Measurements from ENCODE around the gene HMGB4. TPM values are rescaled to one million over a fixed set of nuclear protein-coding genes. Genes with fewer than 3 reads are reported as not detected.

HMGB4 gene
- total RNA-seq, 1 donor from 2014 or later, result not detected

DNA sequence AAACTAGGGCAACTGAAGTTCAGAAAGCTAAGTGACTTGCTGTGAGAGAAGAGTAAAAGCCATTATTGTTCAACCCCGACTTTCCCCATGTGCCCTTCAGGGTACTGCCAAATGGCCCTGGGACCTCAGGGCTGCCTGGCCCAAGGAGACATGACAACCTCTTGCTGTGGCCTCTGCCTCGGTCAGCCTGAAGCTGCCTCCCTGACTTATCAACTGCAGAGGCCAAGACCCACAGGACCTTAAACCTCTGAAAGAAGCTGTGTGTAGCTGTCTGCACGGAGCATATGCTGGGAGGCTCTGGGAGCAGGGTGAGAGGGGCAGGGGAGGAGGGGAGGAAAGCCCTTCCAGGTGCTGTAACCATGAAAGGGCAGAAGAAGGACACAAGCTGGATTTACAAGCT is 35.9 kb downstream of the HMGB4 start:
- DNase-seq, result no peak

DNA sequence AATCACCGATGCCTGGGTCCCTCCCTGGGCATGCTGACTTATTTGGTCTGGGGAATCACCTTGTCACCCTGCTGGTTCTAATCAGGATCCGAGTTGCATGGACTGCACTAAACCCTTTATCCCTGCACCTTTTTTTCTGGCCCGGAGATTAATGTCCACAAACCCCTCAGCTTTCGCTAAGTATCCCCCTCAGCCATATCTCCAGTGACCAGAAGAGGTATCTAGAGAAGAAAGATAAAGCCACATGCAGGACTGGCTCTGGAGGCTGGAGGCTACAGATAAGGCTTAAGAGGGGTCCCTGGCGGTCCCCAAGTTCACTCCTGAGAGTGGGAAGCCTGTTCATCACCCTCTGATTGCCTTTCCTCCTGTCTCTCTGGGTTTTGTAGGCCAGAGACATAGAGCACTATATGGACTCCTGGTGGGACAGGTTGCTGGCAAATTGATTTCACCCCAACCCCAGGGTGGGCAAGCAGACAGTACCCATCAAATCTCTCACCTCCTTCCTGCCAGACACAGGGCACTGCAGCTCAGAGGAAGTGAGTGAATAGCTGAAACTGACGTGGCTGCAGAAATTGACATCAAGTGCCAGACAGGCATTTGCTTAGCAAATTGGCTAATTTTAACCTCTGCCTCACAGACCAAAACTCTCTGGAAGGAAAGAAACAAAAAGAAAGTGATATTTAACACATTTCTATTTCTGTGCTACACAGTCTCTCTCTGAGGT is 38.8 kb downstream of the HMGB4 start:
- DNase-seq, result no peak

DNA sequence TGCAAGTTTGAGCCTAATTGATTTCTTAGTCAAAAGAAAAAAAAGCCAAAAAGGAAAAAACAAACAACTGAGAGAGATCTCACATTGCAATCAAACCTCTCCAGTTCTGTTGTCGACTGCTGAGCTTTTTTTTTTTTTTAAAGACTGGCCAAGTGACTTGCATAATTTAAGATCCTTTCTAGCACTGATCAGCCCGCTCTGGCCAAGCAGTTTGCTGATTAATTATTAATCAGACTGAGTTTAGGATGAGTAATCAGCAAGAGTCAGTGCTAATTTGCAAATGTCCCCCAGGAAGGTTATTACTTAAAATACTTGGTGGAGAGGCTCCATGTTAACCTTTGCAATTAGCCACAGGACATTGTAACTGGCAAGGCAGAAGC is 39.3 kb downstream of the HMGB4 start:
- no peak for DNase-seq

DNA sequence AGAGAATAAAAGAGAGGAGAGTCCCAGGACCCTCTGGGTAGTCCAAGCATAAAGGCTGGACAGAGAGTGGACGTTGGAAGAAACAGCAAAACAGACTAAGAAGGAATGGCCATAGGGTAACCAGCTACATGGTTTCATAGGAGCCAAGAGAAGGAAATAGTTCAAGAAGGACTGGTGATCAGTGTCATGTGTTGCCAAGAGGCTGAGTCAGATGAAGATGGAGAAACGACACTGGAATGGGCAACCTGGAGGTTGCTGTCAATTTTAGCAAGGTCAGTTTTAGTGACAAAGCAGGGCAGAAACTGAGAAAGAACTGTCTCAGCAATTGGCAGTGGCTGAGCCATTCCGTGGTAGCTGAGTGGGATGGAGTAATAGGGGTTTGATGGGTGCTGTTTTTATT is 41.4 kb downstream of the HMGB4 start:
- DNase-seq, result no peak

DNA sequence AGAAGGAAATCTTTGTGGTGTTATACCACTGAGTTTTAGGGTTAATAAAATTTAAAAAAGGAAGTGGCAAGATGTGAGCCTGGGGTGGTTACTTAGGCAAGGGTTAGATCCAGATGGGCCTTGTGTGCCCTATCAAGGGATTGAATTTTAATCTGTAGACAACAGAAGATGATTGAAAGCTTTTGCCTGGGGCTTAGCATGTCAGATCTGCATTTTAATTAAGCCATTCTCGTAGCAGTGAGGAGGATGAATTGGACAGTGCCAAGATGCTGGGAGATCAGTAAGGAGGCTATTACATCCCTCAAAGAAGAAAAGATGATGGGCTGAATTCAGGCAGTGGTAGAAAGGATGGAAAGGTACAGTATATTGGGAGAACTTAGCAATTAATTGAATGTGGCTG is 42.3 kb downstream of the HMGB4 start:
- no peak for DNase-seq

DNA sequence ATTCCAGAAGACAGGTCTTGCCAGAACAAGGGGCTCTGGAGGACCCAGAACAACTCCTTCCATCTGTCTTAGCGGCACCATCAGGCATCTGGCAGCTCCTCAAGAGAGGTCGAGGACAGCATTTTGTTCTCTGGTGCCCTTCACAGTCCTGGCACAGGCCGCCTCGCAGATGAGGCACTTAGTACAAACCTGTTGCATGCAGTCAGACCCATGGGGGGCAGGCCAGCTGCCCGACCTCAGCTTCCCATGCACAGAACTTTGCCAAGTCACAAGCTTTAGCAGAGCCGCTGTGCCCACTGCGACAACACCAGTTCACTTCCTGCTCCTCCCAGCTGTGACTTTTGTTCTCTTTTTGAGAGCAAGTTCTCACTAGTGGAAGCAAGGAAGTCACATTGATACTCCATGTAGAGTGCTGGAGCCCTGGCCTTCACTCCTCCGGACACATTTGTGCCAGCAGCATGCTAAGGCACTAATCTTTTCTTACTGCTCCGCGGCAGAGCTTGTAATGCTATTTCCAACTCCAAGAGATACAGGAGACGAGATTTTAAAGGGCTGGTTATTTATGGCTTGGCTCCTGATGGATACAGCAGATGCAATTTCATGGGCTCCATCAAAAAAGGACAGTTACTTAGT is 44.6 kb downstream of the HMGB4 start:
- no peak for DNase-seq
